PFSK-1 (cell line): ENCODE measurements around the gene MICALL2.

Experiments
- FOXP2 ChIP-seq: optimal IDR thresholded peaks from 2 replicates; pipeline ENCODE3; 2011; ENCODE audit warnings: borderline replicate concordance, control low read depth, inconsistent platforms; ENCODE audit not compliant: insufficient read depth; ENCODE audit errors: extremely low read length, extremely low read depth
- POLR2AphosphoS5 ChIP-seq: IDR thresholded peaks from 2 replicates; pipeline ENCODE4 v1.6.1; 2012; ENCODE audit warnings: low read depth, mild to moderate bottlenecking, control low read depth, low read length, moderate library complexity
- SIN3A ChIP-seq: IDR thresholded peaks from 2 replicates; pipeline ENCODE4 v1.6.1; 2012; ENCODE audit warnings: mild to moderate bottlenecking, low read length, moderate library complexity, borderline replicate concordance; ENCODE audit not compliant: insufficient read depth
- TAF1 ChIP-seq: IDR thresholded peaks from 2 replicates; pipeline ENCODE4 v1.6.1; 2012; ENCODE audit warnings: low read length, control low read depth, borderline replicate concordance; ENCODE audit not compliant: insufficient read depth
- TF ChIP-seq, protein P1 (sequence below), 2 experiments: IDR thresholded peaks; 2 replicates each; pipeline versions ENCODE4 v1.6.1 to v1.8.0; 2011 to 2012; ENCODE audit warnings: low read depth in 2 of 2, low read length in 2 of 2, control low read depth in 1 of 2, inconsistent platforms in 1 of 2, mild to moderate bottlenecking in 1 of 2, moderate library complexity in 1 of 2; ENCODE audit not compliant: insufficient read depth in 1 of 2

MICALL2 gene

DNA sequence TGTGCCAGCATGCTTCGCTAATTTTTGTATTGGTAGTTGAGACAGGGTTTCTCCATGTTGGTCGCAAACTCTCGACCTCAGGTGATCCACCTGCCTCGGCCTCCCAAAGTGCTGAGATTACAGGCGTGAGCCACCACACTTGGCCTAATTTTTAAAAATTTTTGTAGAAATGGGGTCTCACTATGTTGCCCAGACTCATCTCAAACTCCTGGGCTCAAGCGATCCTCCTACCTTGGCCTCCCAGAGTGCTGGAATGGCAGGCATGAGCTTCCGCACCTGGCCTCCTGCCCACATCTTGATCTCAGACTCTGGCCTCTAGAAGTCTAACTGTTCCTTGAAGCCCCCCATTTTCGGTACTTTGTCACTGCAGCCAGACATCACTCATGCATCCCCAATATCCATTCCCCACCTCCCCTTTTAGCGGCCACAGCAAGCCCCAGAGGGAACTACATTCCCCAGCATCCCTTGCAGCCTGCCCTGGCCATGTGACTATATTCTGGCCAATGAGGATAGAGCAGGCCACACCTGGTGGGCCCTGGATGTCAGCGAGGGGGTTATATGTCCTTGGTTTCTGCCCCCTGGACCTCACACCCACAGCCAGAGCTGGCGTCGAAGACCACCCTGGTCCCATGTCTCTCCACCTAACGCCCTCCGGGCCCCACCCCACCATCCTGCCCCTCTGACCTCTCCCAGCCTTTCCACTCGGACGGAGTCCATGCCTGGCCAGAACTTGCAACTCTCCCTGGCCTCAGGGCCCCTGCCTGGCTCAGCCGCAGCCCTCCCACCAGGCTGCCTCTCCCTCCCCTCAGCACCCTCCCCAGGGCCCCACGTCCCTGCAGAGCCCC is 33.8 kb downstream of the MICALL2 start:
- no peak for TF ChIP-seq FOXP2
- no peak for TF ChIP-seq SIN3A
- no peak for TF ChIP-seq POLR2AphosphoS5
- TF ChIP-seq TAF1, result no peak
- TF ChIP-seq, protein P1, sequence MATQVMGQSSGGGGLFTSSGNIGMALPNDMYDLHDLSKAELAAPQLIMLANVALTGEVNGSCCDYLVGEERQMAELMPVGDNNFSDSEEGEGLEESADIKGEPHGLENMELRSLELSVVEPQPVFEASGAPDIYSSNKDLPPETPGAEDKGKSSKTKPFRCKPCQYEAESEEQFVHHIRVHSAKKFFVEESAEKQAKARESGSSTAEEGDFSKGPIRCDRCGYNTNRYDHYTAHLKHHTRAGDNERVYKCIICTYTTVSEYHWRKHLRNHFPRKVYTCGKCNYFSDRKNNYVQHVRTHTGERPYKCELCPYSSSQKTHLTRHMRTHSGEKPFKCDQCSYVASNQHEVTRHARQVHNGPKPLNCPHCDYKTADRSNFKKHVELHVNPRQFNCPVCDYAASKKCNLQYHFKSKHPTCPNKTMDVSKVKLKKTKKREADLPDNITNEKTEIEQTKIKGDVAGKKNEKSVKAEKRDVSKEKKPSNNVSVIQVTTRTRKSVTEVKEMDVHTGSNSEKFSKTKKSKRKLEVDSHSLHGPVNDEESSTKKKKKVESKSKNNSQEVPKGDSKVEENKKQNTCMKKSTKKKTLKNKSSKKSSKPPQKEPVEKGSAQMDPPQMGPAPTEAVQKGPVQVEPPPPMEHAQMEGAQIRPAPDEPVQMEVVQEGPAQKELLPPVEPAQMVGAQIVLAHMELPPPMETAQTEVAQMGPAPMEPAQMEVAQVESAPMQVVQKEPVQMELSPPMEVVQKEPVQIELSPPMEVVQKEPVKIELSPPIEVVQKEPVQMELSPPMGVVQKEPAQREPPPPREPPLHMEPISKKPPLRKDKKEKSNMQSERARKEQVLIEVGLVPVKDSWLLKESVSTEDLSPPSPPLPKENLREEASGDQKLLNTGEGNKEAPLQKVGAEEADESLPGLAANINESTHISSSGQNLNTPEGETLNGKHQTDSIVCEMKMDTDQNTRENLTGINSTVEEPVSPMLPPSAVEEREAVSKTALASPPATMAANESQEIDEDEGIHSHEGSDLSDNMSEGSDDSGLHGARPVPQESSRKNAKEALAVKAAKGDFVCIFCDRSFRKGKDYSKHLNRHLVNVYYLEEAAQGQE (IDR thresholded peaks at IDR 0.05; ENCODE audit: insufficient read depth in 1 of 2, low read depth in 2 of 2, low read length in 2 of 2), result no peak

DNA sequence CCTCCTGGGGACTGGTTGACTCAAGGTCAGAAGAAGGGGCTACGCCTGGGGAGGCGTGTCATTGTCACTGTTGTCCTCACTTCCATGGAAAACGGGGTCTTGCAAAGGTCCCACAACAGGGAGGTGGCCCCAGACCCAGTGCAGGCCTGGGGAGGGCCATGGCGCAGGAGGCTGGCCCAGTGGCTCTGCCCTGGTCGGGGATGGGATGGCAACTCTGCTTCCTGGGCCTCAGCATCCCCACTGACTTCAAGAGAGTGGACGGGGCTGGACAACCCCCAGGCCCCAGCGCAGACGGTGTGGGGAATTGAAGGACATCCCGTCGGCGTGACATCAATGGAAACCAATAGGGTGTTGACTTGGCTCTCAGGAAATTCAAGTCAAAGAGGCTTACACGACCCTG is 35.2 kb downstream of the MICALL2 start:
- TF ChIP-seq, protein P1 (IDR thresholded peaks at IDR 0.05; ENCODE audit: insufficient read depth in 1 of 2, low read depth in 2 of 2, low read length in 2 of 2), result no peak
- TF ChIP-seq FOXP2, result no peak
- TF ChIP-seq SIN3A, result no peak
- no peak for TF ChIP-seq TAF1
- no peak for TF ChIP-seq POLR2AphosphoS5

DNA sequence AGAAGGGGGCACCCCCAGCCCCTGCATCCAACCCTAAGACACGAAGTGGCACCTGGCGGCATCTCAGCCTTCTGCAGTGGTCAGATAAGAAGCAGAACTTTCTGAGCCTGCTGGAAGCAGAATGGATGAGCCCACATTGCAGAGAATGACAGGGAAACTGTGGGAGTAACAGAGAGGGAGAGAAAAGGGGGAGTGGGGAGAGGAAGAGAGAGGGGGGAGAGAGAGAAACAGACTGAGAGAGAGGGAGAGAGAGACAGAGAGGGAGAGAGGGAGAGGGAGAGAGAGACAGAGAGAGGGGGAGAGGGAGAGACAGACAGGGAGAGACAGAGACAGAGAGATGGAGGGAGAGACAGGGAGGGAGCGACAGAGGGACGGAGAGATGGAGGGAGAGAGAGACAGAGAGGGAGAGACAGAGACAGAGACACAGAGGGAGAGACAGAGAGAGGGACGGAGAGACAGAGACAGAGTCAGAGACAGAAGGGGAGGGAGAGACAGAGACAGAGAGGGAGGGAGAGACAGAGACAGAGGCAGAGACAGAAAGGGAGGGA is 35.9 kb downstream of the MICALL2 start:
- TF ChIP-seq SIN3A, result no peak
- TF ChIP-seq TAF1, result no peak
- no peak for TF ChIP-seq POLR2AphosphoS5
- TF ChIP-seq FOXP2, result no peak
- TF ChIP-seq, protein P1 (IDR thresholded peaks at IDR 0.05; ENCODE audit: insufficient read depth in 1 of 2, low read depth in 2 of 2, low read length in 2 of 2), result no peak

DNA sequence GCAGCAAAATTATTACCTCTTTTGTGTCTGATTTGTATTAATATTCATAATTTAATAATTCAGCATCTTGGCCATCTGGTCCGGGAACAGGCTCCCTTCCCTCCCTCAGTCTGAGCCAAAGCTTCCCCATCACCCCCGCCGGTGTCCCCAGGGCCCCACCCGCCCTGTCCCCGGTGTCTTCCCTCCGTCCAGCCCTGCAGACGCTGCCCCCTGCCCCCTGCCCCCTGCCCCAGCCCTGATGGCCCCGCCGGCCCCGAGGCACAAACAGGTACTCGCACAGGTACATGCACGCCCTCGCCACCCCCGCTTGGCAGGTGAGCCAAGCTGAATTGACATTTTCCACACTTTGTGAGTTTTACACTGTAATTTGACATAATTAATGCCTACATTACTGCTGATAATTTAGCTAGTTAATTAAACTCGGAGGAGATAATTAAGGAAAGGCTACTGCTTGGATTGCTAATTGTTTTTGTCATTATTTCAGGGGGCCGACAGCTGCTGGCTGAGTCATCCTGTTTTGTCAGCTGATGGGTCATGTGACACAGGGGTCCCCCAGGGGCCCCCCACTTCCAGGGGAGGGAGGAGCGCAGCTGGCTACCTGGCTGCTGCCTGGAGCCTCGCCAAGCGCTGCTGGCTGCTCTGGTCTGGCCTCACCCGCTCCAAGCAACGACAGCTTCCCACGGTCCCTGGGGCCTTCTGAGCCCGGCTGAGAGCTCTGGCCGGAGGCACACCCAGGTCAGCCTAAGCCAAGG is 36.6 kb downstream of the MICALL2 start:
- TF ChIP-seq, protein P1 (IDR thresholded peaks at IDR 0.05; ENCODE audit: insufficient read depth in 1 of 2, low read depth in 2 of 2, low read length in 2 of 2), result no peak
- TF ChIP-seq POLR2AphosphoS5, result no peak
- no peak for TF ChIP-seq TAF1
- TF ChIP-seq SIN3A, result no peak
- no peak for TF ChIP-seq FOXP2
